MM.1S (cell line): ENCODE measurements around the gene LSMEM2.
"Not testable (repeated sequence)": the region's sequence is repeated elsewhere in the genome, so short reads cannot be mapped to it uniquely, and the experiment has no call there.

Source experiments
- DNase-seq: peaks from one replicate; pipeline ENCODE4 v3.0.0-alpha.2; 2015
- H2AFZ ChIP-seq: fragments of 300-600 bp; sonication (generic); 2 replicates; pipeline ENCODE4 v1.6.0; 2016; ENCODE audit warnings: antibody characterized with exemption, low read length
- H3F3A ChIP-seq: fragments of 300-600 bp; sonication (generic); 2 replicates; pipeline ENCODE4 v1.6.1; 2016; ENCODE audit warnings: mild to moderate bottlenecking, antibody characterized with exemption, low read length, moderate library complexity, mixed read lengths; ENCODE audit not compliant: insufficient read depth
- H3K27ac ChIP-seq: fragments of 300-600 bp; sonication (generic); 2 replicates; pipeline ENCODE4 v1.5.1; 2016; ENCODE audit warnings: mild to moderate bottlenecking, low read length
- H3K27me3 ChIP-seq: fragments of 300-600 bp; sonication (generic); replicated peaks from 2 replicates; pipeline ENCODE4 v1.6.0; 2016; ENCODE audit warnings: low read length; ENCODE audit not compliant: insufficient read depth
- H3K36me3 ChIP-seq: fragments of 300-600 bp; sonication (generic); replicated peaks from 2 replicates; pipeline ENCODE4 v1.6.1; 2016; ENCODE audit warnings: mild to moderate bottlenecking, low read length, mixed read lengths; ENCODE audit not compliant: insufficient read depth
- H3K4me1 ChIP-seq: fragments of 300-600 bp; sonication (generic); 2 replicates; pipeline ENCODE4 v1.6.1; 2016; ENCODE audit warnings: low read length, mixed read lengths
- H3K4me2 ChIP-seq: fragments of 300-600 bp; sonication (generic); 2 replicates; pipeline ENCODE4 v1.6.0; 2016; ENCODE audit warnings: low read depth, low read length
- H3K4me3 ChIP-seq: fragments of 300-600 bp; sonication (generic); 2 replicates; pipeline ENCODE4 v1.5.1; 2016; ENCODE audit warnings: low read length, mixed read lengths
- H3K79me2 ChIP-seq: fragments of 300-600 bp; sonication (generic); 2 replicates; pipeline ENCODE4 v1.6.1; 2016; ENCODE audit warnings: mixed run types, low read length, mixed read lengths
- H3K9ac ChIP-seq: fragments of 300-600 bp; sonication (generic); 2 replicates; pipeline ENCODE4 v1.6.1; 2016; ENCODE audit warnings: low read length, mixed read lengths
- H3K9me2 ChIP-seq: fragments of 300-600 bp; sonication (generic); replicated peaks from 2 replicates; pipeline ENCODE4 v1.6.1; 2016; ENCODE audit warnings: mild to moderate bottlenecking, low read length, mixed read lengths; ENCODE audit not compliant: insufficient read depth
- H3K9me3 ChIP-seq: fragments of 300-600 bp; sonication (generic); replicated peaks from 2 replicates; pipeline ENCODE4 v1.6.1; 2016; ENCODE audit warnings: mild to moderate bottlenecking, low read length, mixed read lengths; ENCODE audit not compliant: insufficient read depth
- H4K20me1 ChIP-seq: fragments of 300-600 bp; sonication (generic); 2 replicates; pipeline ENCODE4 v1.6.1; 2016; ENCODE audit warnings: mild to moderate bottlenecking, low read length, moderate library complexity, mixed read lengths; ENCODE audit not compliant: insufficient read depth
- CTCF ChIP-seq: fragments of 300-600 bp; sonication (generic); IDR thresholded peaks from 2 replicates; pipeline ENCODE4 v1.5.1; 2016; ENCODE audit warnings: antibody characterized with exemption, low read length, mixed read lengths
- EZH2 ChIP-seq: fragments of 300-600 bp; sonication (generic); optimal IDR thresholded peaks from 2 replicates; pipeline ENCODE3; 2017; ENCODE audit warnings: low read depth, mild to moderate bottlenecking, antibody characterized with exemption, low read length, mixed read lengths
- EZH2phosphoT487 ChIP-seq: fragments of 300-600 bp; sonication (generic); IDR thresholded peaks from 2 replicates; pipeline ENCODE4 v1.6.1; 2018; ENCODE audit warnings: antibody characterized with exemption, low read length

The LSMEM2 gene

GRCh38 chr3:50276762-50277101 lies 2.2 kb upstream of the LSMEM2 start:
- no peaks in the 10 kb centered on the region for H3K79me2 ChIP-seq
- H3K9me3 ChIP-seq = no peaks in the 10 kb centered on the region
- H3K4me2 ChIP-seq = no peak overlapping the region
- no peak for DNase-seq
- H3K27ac ChIP-seq = no peak overlapping the region
- no peaks in the 10 kb centered on the region for H3K9me2 ChIP-seq
- H3F3A ChIP-seq = no peaks in the 10 kb centered on the region
- no peaks in the 10 kb centered on the region for H3K36me3 ChIP-seq
- H3K9ac ChIP-seq = no peak overlapping the region
- H4K20me1 ChIP-seq = no peaks in the 10 kb centered on the region
- no peak overlapping the region for H3K4me3 ChIP-seq
- peaks cover 13% of the 10 kb centered on the region; the same call in 1 of the 2 replicates for H3K4me1 ChIP-seq
- TF ChIP-seq EZH2phosphoT487 (no peak), CTCF (no peak), EZH2 (no peak)
- H3K27me3 ChIP-seq = peaks cover 61% of the 10 kb centered on the region
- no peak overlapping the region for H2AFZ ChIP-seq

- Histone ChIP-seq H3F3A (no peaks in the 10 kb centered on the region), H2AFZ (no peak overlapping the region), H4K20me1 (no peaks in the 10 kb centered on the region), H3K9me2 (no peaks in the 10 kb centered on the region), H3K4me1 (peaks cover 10% of the 10 kb centered on the region; the same call in 1 of the 2 replicates), H3K36me3 (no peaks in the 10 kb centered on the region), H3K79me2 (no peaks in the 10 kb centered on the region), H3K9ac (no peak overlapping the region), H3K27ac (no peak overlapping the region), H3K4me2 (no peak overlapping the region), H3K27me3 (peaks cover 54% of the 10 kb centered on the region), H3K4me3 (no peak overlapping the region), H3K9me3 (no peaks in the 10 kb centered on the region)
- TF ChIP-seq EZH2 = no peak
- no peak for TF ChIP-seq EZH2phosphoT487
- TF ChIP-seq CTCF = no peak
- DNase-seq = no peak
These were observed 586 bp upstream of the LSMEM2 start for GRCh38 chr3:50278123-50278879.

- Histone ChIP-seq H3K79me2 (no peaks in the 10 kb centered on the region), H3K27ac (no peak overlapping the region), H4K20me1 (no peaks in the 10 kb centered on the region), H3K9ac (no peak overlapping the region), H3F3A (no peaks in the 10 kb centered on the region), H3K9me3 (no peaks in the 10 kb centered on the region), H3K4me2 (no peak overlapping the region), H3K27me3 (peaks cover 42% of the 10 kb centered on the region), H3K4me3 (no peak overlapping the region), H3K9me2 (no peaks in the 10 kb centered on the region), H3K36me3 (no peaks in the 10 kb centered on the region), H3K4me1 (peaks cover 2% of the 10 kb centered on the region; the same call in 1 of the 2 replicates), H2AFZ (no peak overlapping the region)
- DNase-seq = no peak
- TF ChIP-seq CTCF (no peak), EZH2phosphoT487 (no peak), EZH2 (no peak)
These were observed 549 bp downstream of the LSMEM2 start for GRCh38 chr3:50279255-50280016.

- not testable (repeated sequence) for H4K20me1 ChIP-seq, H3K9ac ChIP-seq, H3K9me2 ChIP-seq, H3K27me3 ChIP-seq, H3F3A ChIP-seq, H3K9me3 ChIP-seq, DNase-seq, H3K4me1 ChIP-seq, H3K4me2 ChIP-seq, H3K36me3 ChIP-seq, H3K27ac ChIP-seq, H3K4me3 ChIP-seq, H2AFZ ChIP-seq, H3K79me2 ChIP-seq
These were observed 5.2 kb downstream of the LSMEM2 start for GRCh38 chr3:50284121-50284520.
